Measurements from ENCODE around the gene OTOA.

OTOA gene

DNA sequence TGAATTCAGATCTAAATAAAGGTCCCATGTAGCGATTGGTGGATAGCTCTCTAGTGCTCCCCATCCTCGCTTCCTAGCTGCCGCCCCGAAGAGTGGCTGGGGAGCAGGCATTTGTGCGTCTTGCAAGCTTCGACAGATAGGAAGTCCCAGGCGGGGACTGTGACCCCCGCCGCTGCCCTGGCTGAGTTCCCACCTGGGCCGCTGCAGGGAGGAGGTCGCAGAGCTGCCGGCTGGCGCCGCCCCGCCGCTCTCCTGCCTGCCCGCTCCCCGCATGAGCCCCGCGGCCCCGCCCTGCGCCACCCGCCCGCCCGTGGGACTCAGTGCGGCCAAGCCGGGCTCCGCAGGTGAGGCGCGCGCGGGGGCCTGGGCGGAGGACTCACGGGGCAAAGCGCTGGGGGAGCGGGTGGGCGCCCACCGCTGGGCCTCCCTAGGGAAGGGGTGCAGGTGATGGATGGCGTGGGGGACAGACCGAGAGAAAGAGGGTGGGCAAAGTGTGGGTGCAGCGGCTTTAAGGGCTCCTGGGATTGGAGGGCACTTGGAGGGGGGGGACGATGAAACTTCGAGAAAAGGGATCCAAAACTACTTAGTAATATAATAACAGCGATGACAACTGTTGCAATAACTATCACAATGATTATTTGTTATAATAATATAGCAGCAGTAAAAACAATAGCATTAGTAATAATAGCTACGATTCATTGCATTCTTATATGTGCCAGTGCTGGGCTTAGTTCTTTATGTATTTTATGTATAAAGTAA, at the start of gene OTOA:
TSS of gene OTOA (plus strand) at position 80 of the 759 bp plus-strand sequence. CDS start 14,547 bp downstream, outside the sequence.
- Histone ChIP-seq H3K9me3 (ENCODE audit: insufficient read depth, low read length) (no peaks in the 10 kb centered on the region), H3K4me3 (ENCODE audit: insufficient read length, low read depth) (no peak within 1 kb of the TSS), H3K9ac (ENCODE audit: insufficient read length, low read depth) (no peak within 1 kb of the TSS), H3K27me3 (ENCODE audit: insufficient read depth, insufficient read length) (no peaks in the 10 kb centered on the region), H3K4me1 (ENCODE audit: insufficient read depth, insufficient read length) (no peaks in the 10 kb centered on the region), H3K36me3 (ENCODE audit: insufficient read depth, insufficient read length, low read length) (no peaks in the 10 kb centered on the region)
- no peak for DNase-seq (ENCODE audit: low read depth, low spot score)
- TF ChIP-seq SUZ12 (IDR thresholded peaks at IDR 0.05; ENCODE audit: extremely low read depth, insufficient read depth, insufficient read length) (no peak), YY1 (IDR thresholded peaks at IDR 0.05; ENCODE audit: insufficient read depth, insufficient read length) (no peak), ZNF274 (IDR thresholded peaks at IDR 0.05; ENCODE audit: low read depth, low read length) (no peak)

DNA sequence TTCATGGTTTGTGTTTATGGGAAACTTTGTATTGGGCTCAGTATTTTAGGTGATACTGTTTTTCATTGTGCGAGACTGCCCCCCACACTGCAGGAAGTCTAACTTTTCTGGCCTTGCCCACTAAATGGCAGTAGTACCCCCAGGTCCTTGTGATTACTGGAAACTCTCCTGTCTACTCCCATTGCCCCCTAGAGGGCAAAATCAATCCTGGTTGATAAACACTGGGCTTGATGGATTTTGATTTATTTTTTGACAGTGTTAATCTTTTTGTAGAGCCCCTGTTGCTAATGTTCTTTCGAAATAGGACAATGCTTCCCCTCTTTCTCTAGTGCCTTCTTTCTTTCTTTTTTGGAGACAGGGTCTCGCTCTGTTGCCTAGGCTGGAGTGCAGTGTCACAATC, 48.9 kb upstream of the OTOA start:
- TF ChIP-seq ZNF274 (IDR thresholded peaks at IDR 0.05; ENCODE audit: low read depth, low read length) (no peak), YY1 (IDR thresholded peaks at IDR 0.05; ENCODE audit: insufficient read depth, insufficient read length) (no peak), SUZ12 (IDR thresholded peaks at IDR 0.05; ENCODE audit: extremely low read depth, insufficient read depth, insufficient read length) (no peak)
- H3K4me3 ChIP-seq (ENCODE audit: insufficient read length, low read depth): no peak overlapping the region
- no peaks in the 10 kb centered on the region for H3K27me3 ChIP-seq (ENCODE audit: insufficient read depth, insufficient read length)
- H3K9ac ChIP-seq (ENCODE audit: insufficient read length, low read depth): no peak overlapping the region
- DNase-seq (ENCODE audit: low read depth, low spot score): no peak
- peaks cover 5% of the 10 kb centered on the region for H3K4me1 ChIP-seq (ENCODE audit: insufficient read depth, insufficient read length)
- no peaks in the 10 kb centered on the region for H3K9me3 ChIP-seq (ENCODE audit: insufficient read depth, low read length)
- H3K36me3 ChIP-seq (ENCODE audit: insufficient read depth, insufficient read length, low read length): peaks cover 8% of the 10 kb centered on the region

DNA sequence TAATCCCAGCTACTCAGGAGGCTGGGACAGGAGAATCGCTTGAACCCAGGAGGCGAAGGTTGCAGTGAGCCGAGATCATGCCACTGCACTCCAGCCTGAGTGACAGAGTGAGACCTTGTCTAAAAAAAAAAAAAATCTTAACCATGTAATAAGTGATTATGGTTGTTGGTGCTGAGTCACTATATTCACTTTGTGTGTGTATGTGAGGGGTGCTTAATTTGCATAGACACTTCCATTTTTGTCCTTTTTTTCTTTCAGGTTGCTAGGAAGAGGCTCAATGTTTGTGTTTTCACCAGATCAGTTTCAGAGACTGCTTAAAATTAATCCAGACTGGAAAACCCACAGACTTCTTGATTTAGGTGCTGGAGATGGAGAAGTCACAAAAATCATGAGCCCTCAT, 46.2 kb upstream of the OTOA start:
- Histone ChIP-seq H3K4me1 (ENCODE audit: insufficient read depth, insufficient read length) (no peaks in the 10 kb centered on the region), H3K9ac (ENCODE audit: insufficient read length, low read depth) (no peak overlapping the region), H3K4me3 (ENCODE audit: insufficient read length, low read depth) (no peak overlapping the region), H3K36me3 (ENCODE audit: insufficient read depth, insufficient read length, low read length) (peaks cover 12% of the 10 kb centered on the region), H3K27me3 (ENCODE audit: insufficient read depth, insufficient read length) (no peaks in the 10 kb centered on the region), H3K9me3 (ENCODE audit: insufficient read depth, low read length) (no peaks in the 10 kb centered on the region)
- TF ChIP-seq SUZ12 (IDR thresholded peaks at IDR 0.05; ENCODE audit: extremely low read depth, insufficient read depth, insufficient read length) (no peak), ZNF274 (IDR thresholded peaks at IDR 0.05; ENCODE audit: low read depth, low read length) (no peak), YY1 (IDR thresholded peaks at IDR 0.05; ENCODE audit: insufficient read depth, insufficient read length) (no peak)
- DNase-seq (ENCODE audit: low read depth, low spot score): no peak

DNA sequence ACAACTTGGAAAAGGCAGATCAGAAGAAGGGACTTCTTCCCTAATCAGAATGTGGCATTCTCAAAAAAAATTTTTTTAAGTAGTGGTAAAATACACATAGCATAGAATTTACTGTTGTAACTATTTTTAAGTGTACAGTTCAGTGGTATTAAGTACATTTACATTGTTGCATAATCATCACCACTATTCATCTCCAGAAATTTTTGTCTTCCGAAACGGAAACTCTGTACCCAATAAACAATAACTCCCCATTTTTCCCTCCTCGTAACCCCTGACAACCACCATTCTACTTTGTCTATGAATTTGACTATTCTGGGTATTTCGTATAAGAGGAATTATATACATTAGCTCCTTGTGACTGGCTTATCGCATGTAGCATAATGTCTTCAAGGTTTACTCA, 45.5 kb upstream of the OTOA start:
- H3K9ac ChIP-seq (ENCODE audit: insufficient read length, low read depth): no peak overlapping the region
- DNase-seq (ENCODE audit: low read depth, low spot score): no peak
- no peaks in the 10 kb centered on the region for H3K9me3 ChIP-seq (ENCODE audit: insufficient read depth, low read length)
- H3K4me3 ChIP-seq (ENCODE audit: insufficient read length, low read depth): no peak overlapping the region
- peaks cover 12% of the 10 kb centered on the region for H3K36me3 ChIP-seq (ENCODE audit: insufficient read depth, insufficient read length, low read length)
- no peaks in the 10 kb centered on the region for H3K27me3 ChIP-seq (ENCODE audit: insufficient read depth, insufficient read length)
- no peak for TF ChIP-seq YY1 (IDR thresholded peaks at IDR 0.05; ENCODE audit: insufficient read depth, insufficient read length)
- TF ChIP-seq ZNF274 (IDR thresholded peaks at IDR 0.05; ENCODE audit: low read depth, low read length): no peak
- no peaks in the 10 kb centered on the region for H3K4me1 ChIP-seq (ENCODE audit: insufficient read depth, insufficient read length)

DNA sequence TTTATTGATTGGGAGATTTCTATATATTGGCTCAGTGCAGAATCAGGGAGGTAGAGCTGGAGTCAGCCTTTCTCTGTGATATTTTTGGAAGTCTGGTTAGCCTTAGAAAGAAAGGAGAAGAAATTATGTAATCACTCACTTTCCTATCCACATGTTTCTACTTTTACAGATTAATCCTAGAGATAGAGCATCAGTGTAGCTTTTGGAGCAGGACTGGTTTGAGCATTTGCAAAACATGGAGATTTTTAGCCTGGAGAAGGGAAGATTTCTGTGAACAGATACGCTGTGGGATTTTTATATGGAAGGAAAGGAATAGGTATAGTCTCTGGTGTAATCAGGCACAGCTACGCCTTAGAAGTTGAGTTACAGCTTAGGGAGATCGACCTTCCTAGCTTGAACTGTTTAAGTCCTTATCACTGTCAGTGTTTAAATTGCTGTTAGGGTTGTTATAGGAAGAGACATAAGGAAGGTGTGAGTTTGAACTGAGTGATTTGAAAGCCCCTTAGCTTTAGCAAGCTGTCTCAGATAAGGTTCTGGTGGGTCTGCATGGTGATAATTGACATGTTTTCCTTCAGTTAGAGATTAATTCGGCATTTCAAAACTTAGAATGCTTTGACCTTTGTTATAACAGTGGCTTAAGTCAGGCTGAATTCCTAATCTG, 43.9 kb upstream of the OTOA start:
- Histone ChIP-seq H3K27me3 (ENCODE audit: insufficient read depth, insufficient read length) (no peaks in the 10 kb centered on the region), H3K4me3 (ENCODE audit: insufficient read length, low read depth) (no peak overlapping the region), H3K4me1 (ENCODE audit: insufficient read depth, insufficient read length) (no peaks in the 10 kb centered on the region), H3K36me3 (ENCODE audit: insufficient read depth, insufficient read length, low read length) (peaks cover 15% of the 10 kb centered on the region), H3K9ac (ENCODE audit: insufficient read length, low read depth) (no peak overlapping the region), H3K9me3 (ENCODE audit: insufficient read depth, low read length) (no peaks in the 10 kb centered on the region)
- DNase-seq (ENCODE audit: low read depth, low spot score): no peak
- TF ChIP-seq SUZ12 (IDR thresholded peaks at IDR 0.05; ENCODE audit: extremely low read depth, insufficient read depth, insufficient read length) (no peak), ZNF274 (IDR thresholded peaks at IDR 0.05; ENCODE audit: low read depth, low read length) (no peak), YY1 (IDR thresholded peaks at IDR 0.05; ENCODE audit: insufficient read depth, insufficient read length) (no peak)

DNA sequence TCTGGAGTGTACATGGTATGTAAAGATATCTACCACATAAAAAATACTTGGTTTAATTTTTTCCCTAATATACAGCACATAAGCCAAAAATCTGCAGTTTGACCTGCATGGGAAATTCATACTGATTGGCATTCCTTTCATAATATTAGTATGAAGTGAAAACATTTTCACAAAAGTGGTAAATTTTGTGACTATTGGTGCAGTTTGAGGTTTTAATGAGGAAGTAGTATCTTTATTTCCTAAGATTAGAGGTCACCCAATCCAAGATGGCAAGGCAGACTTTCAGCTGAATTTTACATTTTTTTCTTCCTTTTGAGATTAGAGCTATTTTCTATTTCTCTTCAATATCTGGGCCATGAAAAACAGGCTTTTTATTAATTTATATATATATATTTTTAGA, 43.2 kb upstream of the OTOA start:
- Histone ChIP-seq H3K36me3 (ENCODE audit: insufficient read depth, insufficient read length, low read length) (peaks cover 19% of the 10 kb centered on the region), H3K9me3 (ENCODE audit: insufficient read depth, low read length) (no peaks in the 10 kb centered on the region), H3K9ac (ENCODE audit: insufficient read length, low read depth) (no peak overlapping the region), H3K4me1 (ENCODE audit: insufficient read depth, insufficient read length) (no peaks in the 10 kb centered on the region), H3K27me3 (ENCODE audit: insufficient read depth, insufficient read length) (no peaks in the 10 kb centered on the region), H3K4me3 (ENCODE audit: insufficient read length, low read depth) (no peak overlapping the region)
- no peak for DNase-seq (ENCODE audit: low read depth, low spot score)
- no peak for TF ChIP-seq ZNF274 (IDR thresholded peaks at IDR 0.05; ENCODE audit: low read depth, low read length)
- TF ChIP-seq SUZ12 (IDR thresholded peaks at IDR 0.05; ENCODE audit: extremely low read depth, insufficient read depth, insufficient read length): no peak
- TF ChIP-seq YY1 (IDR thresholded peaks at IDR 0.05; ENCODE audit: insufficient read depth, insufficient read length): no peak

DNA sequence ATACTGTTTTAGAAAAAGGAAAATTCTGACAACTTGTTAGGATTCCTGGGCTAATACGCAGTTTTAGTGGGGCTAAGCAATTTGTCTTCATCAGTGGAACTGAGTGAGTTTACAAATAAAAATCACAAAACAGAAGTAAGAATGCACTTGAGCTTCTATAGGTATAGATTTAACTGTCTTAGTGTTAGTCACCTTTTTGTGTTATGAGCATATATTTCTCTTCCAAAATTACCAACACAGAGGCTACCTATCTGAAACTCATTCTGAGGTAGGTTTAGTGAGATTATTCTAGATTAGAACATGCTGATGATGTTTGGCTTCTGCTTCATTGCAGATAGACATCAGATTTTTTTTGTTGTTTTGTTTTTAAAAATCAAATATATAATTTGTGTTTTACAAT, 41.2 kb upstream of the OTOA start:
- TF ChIP-seq ZNF274 (IDR thresholded peaks at IDR 0.05; ENCODE audit: low read depth, low read length) (no peak), SUZ12 (IDR thresholded peaks at IDR 0.05; ENCODE audit: extremely low read depth, insufficient read depth, insufficient read length) (no peak), YY1 (IDR thresholded peaks at IDR 0.05; ENCODE audit: insufficient read depth, insufficient read length) (no peak)
- H3K9me3 ChIP-seq (ENCODE audit: insufficient read depth, low read length): no peaks in the 10 kb centered on the region
- no peaks in the 10 kb centered on the region for H3K4me1 ChIP-seq (ENCODE audit: insufficient read depth, insufficient read length)
- H3K27me3 ChIP-seq (ENCODE audit: insufficient read depth, insufficient read length): no peaks in the 10 kb centered on the region
- H3K9ac ChIP-seq (ENCODE audit: insufficient read length, low read depth): no peak overlapping the region
- peaks cover 26% of the 10 kb centered on the region for H3K36me3 ChIP-seq (ENCODE audit: insufficient read depth, insufficient read length, low read length)
- H3K4me3 ChIP-seq (ENCODE audit: insufficient read length, low read depth): no peak overlapping the region
- no peak for DNase-seq (ENCODE audit: low read depth, low spot score)
